ENCODE data around the gene C6orf58.

Gene C6orf58

DNA sequence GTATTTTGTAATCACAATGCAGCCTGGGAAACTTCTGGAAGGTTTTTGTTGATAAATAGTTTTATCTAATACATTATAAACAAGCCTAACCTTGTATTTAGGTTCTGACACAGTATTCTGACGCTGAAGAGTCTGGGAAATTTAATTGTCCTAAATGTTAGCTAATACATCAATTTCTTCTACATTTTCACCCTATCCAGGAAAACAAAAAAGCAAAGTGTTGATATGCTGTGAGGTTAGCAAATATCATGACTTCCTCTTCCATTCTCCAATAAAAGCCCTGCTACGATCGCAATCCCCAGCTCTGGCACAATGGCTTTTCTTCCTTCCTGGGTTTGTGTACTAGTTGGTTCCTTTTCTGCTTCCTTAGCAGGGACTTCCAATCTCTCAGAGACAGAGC, at the start of gene C6orf58:
TSS of gene C6orf58 (plus strand) at position 301 of the 400 bp plus-strand sequence. CDS start at position 313, 12 bp downstream.
- no peak for DNase-seq

DNA sequence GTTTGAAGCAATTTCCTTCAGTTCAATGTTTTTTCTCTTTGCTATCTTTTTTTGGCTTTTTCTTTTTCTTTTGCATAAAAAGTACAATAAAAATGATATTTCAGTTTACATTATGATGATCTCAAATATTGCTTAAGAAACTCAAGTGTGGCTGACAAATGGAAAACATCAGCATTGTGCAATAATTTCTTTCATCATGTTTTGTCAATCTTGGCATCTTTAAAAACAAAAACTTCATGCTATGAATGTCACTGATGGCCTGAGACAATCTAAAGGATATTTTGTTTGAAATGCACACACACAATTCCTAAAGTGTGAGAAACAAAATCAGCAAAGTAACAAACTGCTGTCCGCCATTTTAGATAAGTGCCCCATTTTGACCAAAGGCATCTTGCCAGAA, 44.0 kb upstream of the C6orf58 start:
- no peak for DNase-seq

DNA sequence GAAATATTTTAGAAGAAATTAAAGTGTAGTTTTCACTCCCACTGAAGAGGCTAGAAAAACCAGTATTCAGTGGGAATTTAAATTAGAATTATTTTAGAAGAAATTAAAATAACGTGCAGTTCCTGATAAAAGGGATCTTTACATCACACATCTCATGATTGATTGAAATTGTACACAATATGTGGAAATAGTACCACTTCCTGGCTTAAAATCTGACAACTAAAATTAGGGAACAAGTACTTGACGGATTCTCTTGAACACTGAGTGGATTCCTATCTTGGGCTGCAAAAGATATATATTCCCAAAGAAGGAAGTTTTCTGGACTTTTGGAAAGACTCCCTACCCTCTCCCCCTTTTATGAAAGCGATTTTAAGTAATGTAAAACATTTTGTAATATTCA, 43.2 kb upstream of the C6orf58 start:
- no peak for DNase-seq

DNA sequence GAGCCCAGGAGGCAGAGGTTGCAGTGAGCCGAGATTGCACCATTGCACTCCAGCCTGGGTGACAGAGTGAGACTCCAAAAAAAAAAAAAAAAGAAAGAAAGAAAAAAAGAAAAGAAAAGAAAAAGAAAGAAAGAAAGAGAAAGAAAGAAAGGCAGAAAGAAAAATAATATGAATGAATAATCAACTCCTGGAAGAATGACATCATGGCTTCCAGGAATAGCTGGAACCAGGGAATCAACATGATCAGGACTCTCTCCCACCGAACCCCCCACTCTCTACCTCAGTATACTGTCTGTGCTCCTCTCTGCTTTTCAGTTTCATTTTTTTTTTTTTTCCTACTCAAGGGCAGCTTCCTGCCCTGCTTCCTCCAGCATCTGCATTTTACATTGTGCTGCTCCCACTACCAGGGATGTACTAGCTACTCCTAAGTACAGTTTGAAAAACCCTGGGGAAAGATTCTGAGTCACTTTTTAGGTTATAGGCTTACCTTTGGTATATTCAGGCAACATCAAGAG, 38.2 kb upstream of the C6orf58 start:
- DNase-seq = no peak

DNA sequence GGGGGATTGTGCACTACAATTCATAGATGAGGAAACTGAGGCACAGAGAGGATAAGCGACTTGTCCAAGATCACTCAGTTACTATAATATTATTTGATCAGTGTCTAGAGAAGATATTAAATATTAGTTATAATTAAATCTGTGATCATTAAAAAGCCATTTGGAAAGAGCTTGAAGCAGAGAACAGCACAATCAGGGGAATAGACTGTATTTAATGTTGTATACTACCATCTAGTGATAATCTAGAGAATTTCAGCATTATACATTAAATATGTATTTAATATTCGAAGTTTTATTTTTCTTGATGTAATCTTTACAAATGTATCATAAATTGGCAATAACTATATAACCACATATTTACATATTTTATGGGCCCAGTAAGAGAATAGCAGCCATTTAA, 37.7 kb upstream of the C6orf58 start:
- DNase-seq = no peak

DNA sequence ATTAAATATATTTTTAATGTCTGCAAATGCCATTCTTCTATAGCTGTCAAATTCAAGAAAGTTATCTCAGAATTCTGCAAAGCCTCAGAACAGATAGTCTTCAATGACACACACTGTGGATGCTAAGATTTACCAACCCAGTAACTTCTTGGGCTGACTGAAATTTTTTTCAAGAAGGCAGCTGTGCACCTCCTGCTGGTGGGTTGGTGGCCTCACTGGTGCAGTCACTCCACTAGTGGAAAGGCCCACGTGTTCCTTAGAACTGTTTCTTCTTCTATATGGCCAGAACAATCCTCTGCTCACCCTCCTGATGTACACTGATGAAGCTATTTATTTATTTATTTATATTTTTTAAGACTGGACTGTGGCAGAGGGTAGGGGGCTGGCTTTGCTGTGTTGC, 29.8 kb upstream of the C6orf58 start:
- DNase-seq = no peak

DNA sequence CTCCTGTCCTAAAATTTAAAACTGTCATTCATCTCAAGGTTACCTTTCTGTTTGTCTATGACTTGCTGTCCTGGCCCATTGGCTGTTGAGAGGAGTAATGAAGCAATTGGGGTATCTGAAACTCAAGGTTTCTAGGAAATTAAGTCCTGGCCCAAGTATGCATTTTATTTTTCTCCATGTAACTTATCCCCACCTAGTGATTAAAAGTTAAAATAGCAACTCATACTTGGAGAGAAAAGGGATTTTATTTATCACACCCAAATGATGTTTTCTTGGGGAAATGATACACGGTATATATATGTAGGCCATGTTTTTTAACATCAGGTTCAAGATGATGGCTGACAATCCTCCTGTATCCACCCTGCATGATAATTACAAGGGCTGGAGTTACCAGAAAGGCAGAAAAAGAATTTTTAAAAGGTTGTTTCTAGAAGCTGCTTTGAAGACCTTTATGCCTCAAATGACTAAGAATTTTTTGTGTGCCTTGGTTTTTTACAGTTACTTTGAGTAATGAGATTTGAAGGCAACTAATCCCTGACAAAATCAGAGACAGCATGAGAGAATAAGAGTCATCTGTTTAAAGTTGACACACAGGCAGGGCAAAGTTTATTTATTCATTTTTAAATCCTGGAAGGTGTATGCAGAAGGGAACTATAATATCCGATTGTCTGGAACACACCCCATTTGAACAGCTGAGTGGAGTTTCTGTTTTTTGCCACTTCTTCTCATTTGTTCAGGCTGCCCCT, 28.9 kb upstream of the C6orf58 start:
- no peak for DNase-seq

DNA sequence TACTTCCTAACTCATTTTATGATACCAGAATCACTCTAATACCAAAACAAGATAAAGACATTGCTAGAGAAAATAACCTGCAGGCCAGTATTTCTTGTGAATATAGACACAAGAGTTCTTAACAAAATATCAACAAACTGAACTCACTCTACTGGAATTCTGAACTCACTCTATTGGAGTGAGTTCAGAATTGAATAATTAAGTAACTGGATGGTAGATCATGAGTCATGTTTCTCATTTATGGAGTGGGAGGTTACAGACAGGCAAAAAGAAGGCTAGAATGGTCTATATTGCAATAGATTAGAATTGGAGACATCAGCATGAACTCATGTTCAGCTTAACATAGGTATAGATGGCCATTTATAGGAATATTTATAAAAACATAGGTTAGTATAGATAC, 26.6 kb upstream of the C6orf58 start:
- DNase-seq = no peak

DNA sequence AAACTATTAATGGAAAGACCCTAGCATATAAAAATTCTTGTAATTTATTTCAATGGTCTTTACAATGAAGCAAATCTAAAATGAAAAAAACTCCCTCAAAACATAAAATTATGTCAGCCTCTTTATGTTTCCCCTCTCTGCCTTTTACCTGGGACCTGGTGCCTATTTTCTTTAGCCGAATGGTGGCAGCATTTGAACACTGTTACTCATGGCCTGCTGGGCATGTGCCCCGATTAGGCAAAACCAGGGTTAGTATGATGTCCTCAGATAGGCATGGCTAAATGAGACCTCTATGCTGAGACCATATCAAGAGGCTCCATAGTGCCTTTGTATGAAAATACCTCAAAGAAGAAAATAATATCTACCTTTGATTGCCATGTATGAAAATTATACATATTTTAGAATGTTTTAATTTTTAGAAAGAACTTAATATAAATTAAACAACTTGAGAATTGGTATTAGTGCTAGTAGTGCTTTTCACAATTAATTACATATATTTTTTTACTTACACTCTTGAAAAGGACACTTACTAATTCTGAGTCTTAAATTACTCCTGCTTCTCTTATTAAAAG, 22.5 kb upstream of the C6orf58 start:
- DNase-seq = no peak

DNA sequence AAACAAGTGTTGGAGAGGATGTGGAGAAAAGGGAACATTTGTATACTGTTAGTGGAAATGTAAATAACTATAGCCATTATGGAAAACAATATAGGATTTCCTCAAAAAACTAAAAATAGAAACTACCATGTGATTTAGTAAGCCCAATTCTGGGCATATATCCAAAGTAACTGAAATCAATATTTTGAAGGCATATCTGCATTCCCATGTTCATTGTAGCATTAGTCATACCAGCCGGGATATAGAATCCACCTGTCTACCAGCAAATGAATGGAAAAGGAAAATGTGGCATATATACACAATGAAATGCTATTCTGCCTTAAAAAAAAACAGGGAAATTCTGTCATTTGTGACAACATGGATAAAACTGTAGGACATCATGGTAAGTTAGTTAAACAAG, 15.3 kb upstream of the C6orf58 start:
- no peak for DNase-seq

DNA sequence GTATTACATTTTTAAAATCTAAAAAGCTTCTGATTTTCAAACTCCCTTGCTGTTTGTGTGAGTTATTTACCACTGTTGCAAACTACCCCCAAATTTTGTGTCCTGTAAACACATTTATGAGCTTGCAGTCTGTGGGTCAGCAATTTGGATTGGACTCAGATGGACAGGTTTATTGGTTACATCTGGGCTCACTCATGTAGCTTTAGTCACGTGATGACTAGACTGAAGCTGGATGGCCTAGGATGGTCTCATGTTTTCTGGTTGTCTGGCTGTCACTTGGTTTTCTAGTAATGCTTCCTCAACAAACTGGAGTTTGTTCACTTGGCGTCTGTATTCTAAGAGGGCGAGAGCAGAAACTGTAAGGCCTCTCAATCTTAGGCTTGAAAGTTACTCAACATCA, 12.2 kb upstream of the C6orf58 start:
- DNase-seq = no peak

DNA sequence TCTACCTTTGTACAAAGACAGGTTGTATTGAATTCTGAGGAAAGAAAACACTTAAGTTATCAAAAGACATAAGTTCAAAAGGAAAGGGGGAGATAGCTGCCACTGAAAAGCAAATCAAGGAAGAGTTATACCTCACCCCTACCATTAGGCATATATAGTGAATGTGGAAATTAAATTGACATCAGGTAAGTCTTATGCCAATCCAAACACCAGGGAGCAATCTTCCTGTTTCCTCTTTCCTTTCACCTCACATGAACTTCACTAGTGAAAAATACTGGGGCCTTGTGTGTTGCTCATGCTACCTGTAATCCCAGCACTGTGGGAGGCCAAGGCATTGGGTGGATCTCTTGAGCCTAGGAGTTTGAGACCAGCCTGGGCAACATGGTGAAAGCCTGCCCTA, 10.9 kb upstream of the C6orf58 start:
- DNase-seq = no peak

DNA sequence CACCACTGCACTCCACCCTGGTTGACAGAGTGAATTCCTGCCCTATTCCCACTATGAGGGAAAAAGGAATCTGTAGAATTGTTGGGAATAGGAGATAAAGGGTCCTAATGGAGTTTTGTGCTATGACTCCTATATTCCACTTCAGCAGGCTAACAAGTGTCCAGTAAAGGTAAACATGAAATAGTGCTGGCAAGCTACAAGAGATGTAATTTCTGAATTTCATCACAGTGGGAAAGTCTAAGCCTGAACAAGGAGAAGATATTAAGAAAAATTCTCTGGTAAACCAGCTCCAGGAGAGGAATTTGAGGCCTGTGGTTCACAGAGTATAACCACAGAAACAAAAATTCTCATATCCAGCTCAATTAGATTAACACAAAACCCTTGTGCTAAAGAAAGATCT, 10.3 kb upstream of the C6orf58 start:
- no peak for DNase-seq

DNA sequence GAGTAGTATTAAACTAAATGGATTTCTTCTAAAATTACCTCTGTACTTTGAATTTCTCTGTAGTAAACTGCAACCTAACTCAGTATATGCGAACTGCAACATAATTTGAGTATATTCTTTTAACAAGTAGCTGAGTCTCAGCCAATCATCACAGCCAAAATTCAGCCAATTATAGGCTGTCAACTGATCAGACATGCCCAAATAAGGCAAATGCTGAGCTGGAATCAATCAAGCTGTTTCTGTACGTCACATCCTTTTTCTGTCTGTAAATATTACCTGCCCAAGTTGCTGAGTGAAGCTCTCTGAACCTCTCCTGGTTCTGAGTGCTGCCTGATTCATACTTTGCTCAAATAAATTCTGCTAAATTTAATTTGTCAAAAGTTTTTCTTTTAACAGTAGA, 9.5 kb upstream of the C6orf58 start:
- DNase-seq = no peak

DNA sequence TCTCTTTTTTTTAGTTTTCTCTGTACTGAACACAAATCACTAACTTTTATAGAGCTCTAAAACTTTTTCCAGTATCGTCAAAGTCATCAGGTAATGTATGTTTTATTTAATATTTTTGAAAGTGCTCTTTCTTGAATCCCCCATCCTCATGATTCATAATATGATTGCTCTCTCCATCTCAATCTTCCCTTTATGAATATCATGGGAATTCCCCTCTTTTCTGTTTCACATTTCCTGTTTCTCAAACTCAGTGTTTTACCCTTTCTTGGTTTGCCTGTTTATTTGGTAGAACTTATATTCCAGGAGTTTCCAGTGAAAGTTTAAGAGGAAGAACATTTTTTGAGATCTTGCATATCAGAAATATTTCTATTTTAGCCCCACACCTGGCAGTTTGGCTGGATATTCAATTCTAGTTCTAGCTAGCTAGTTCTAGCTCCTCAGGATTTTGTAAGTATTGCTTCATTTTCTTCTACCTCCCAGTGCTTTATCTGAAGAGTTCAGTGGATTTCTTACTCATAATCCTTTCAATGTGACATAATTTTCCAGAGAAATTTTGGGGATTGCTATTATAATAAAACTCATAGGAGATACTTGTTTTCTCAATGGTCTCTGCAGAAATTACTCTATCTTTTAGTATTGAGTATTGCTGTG, 6.1 kb upstream of the C6orf58 start:
- DNase-seq = no peak

DNA sequence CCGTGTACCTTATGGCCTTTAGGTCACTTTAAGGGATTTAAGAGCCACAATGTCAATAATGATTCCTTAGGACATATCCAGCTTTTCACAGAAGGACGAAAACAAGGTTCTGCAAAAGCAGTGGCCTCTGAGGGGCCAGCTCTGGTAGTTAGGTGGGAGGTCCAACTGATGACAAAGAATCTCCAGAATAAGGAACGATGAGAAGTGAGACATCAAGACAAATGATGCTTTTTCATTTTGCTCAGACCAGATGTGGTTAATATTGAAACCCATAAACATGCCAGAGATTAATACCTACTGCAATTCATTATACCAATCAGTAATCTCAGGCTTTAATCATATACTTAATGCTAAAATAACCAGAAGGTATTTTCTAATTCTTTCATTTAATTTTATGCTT, 1.9 kb downstream of the C6orf58 start:
- DNase-seq = no peak

DNA sequence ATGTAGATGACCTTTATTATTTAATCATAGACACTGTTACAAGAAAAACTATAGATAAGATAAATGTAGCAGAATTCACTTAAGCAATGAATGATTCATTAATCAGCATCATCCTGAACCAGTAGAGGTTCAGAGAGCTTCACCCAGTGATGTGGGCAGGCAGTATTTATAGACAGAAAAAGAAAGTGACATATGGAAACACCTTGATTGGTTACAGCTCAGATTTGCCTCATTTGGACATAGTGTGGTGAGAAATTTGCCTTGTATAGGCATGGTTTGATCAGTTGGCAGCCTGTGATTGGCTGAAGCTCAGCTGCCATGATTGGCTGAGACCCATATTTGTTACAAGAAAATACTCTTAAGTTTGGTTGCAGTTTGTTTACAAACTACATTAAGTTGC, 4.6 kb downstream of the C6orf58 start:
- DNase-seq = no peak

DNA sequence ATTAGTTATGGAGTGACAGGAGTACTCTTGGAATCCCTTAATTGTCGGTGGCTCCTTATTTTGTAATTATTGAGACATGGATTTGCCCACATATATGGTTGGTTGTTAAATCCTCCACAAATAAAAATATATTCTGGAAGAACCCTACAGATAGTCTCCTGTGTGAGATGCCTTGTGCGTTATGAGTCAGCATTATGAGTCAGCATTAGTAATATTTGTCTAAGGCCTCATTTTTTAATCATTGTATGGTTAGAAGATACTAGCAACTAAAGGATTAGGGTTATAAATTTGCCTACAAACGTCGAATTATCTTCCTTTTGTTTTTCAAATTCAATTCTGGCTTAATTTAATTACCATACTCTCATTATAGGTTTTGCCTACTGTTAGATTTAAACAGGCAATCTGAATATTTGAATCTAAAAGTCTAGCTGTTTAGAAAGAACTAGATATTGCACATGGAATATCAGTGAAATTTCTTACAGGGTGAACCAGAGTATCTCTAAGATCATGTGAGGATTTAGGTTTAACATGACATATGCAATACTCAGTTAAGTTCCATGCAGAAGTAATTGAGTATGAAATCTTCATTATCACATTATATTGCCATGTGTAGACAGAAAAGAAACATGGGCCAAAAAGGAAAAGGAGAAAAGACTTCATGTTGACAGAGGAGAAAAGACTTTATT, 5.9 kb downstream of the C6orf58 start:
- no peak for DNase-seq

DNA sequence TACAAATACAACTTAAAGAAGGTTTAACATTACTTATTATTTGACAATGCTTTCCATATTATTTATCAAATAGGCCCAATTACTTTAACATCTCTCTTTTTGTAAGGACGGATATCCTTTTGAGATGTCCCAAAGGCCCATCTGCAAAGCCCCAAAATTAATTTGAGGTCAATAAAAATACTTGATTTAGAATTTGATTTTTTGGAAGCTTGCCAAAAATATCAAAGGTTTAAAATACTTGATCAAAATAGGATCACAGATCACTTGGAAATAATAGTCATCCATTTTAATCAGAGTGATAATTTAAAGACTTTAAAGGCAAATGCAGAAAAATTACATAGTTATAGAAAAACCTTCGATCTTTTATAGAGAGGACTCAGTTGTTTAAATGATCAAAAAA, 8.1 kb downstream of the C6orf58 start:
- no peak for DNase-seq

DNA sequence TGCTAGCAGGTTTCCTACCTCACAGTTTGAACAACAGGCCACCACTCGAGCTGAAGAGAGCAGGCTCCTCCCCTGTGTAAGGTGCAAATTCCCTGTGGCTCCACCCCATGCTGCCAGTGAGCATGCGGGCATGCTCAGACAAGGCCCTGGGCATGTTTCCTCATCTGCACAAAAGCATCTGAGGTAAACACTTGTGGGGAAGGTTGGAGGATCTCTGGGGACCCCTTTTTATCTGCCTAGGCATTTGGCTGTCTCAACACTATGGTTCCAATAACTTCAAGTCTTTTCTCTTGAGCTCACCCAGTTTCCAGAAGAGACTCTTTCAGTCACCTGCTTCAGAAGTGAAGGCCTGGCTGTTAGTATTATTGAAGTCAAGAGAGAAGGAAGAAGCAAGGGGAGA, 9.4 kb downstream of the C6orf58 start:
- DNase-seq = no peak

DNA sequence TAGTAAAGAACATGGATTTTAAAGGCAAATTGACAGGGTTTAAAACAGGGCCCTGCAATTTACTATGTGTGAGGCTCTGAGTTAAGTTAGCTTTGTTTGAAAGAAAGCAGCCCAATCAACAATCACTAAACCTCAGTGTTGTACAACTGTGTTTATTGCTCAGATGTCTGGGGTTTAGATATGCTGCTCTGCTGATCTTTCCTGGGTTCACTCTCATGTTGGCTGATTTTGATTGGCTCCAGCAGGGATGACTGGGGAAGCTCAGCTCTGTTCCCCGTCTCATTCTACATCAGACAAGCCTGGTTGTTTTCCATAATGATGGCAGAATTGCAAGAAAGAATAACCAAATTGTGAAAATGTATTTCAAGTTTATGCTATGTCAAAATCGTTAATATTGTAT, 10.9 kb downstream of the C6orf58 start:
- no peak for DNase-seq

DNA sequence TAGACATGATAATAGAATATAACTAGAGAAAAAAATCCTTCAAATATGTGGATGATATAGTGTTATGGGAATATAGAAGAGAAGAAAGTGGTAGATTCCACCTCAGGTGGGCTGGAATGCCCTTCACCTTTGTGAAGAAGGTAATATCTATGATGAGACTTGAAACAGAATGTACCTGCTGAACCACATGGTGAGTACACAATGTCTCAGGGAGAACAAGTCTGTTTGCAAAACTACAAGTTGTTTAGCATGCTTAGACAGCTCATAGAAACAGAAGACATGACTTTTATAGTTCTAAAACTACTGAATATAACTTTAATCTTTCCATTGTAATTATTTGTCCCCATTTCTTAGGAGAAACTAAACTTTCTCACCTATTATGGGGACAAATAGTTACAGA, 12.2 kb downstream of the C6orf58 start:
- DNase-seq = no peak

DNA sequence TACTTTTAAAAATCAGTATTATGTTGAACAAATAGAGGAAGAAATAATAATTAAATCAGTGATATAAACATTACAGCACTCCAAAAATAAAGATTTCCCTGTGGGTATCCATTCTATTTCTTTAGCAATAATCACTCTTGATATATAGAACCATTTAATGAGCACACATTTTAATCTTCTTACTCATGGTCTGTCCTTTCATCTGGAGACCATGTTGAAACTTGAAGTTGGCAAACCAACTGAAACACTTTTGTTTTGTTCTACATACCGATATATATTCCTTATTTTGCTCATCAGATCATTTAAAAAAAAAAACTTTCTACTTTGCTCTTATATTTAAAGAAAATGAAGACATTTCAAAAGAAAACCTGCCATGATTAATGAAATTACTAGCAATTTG, 13.4 kb downstream of the C6orf58 start:
- DNase-seq = no peak

DNA sequence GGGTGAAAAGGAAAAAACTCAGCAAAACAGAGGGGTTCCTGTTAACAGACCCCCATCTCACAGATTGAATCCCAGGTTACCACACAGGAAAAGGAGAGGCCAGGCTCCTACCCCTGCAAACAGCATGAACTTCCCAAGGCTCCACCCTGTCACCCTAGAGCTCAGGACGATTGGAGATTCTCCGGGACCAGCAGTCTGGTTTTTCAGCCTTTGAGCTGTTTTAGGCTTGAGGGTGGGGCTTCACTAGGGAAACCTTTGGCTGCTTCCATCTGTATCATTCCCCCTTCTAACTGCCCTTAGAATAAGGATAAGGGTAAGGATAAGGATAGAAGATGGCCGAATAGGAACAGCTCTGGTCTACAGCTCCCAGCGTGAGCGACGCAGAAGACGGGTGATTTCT, 16.0 kb downstream of the C6orf58 start:
- DNase-seq = no peak
